Testis (tissue), 2 donors: Measurements from ENCODE around the gene ID4.

ENCODE experiments used
- CTCF ChIP-seq, 3 experiments: fragments of 450-650 bp in 2 of 3; fragments of 200-600 bp in 1 of 3; sonication (generic) in 1 of 3; IDR thresholded peaks; one replicate each; pipeline ENCODE4 v1.5.1; 2016 to 2019; ENCODE audit warnings: antibody characterized with exemption in 3 of 3, mild to moderate bottlenecking in 2 of 3, moderate library complexity in 1 of 3
- POLR2A ChIP-seq: fragments of 450-650 bp; IDR thresholded peaks from one replicate; pipeline ENCODE4 v1.6.1; 2017; ENCODE audit warnings: antibody characterized with exemption, mild to moderate bottlenecking, moderate library complexity

DNA sequence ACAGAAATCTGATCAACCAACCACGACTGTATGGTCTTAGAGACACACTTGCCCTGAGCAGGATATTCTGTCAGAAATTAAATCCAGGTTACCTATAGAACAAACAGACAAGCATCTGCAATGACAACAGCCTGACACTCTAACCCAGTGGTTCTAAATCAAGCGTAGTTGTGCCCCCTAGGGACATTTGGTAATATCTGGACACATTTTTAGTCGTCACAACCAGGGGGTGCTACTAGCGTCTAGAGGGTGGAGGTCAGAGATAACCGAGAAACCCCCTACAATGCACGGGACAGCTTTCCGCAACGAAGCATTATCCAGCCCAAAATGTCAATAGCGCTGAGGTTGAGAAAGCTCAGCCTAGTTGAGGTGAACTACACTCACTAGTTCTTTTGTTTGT is 32.3 kb downstream of the ID4 start:
- TF ChIP-seq CTCF (IDR thresholded peaks at IDR 0.05) (no peak), POLR2A (no peak)
